Measurements from ENCODE around the gene ACTG1.
A peak's percentile ranks its signal among the peaks of the same experiment; 100 is the strongest.

The ACTG1 gene

GRCh38 chr17:81492202-81492601, 20.4 kb downstream of the ACTG1 start:
- DNase-seq: no peak

GRCh38 chr17:81491761-81492160, 20.8 kb downstream of the ACTG1 start:
- no peak for DNase-seq

GRCh38 chr17:81491181-81491581, 21.4 kb downstream of the ACTG1 start:
- no peak for DNase-seq

- DNase-seq: no peak
Observed at GRCh38 chr17:81489998-81490992, 22.3 kb downstream of the ACTG1 start.

DNA sequence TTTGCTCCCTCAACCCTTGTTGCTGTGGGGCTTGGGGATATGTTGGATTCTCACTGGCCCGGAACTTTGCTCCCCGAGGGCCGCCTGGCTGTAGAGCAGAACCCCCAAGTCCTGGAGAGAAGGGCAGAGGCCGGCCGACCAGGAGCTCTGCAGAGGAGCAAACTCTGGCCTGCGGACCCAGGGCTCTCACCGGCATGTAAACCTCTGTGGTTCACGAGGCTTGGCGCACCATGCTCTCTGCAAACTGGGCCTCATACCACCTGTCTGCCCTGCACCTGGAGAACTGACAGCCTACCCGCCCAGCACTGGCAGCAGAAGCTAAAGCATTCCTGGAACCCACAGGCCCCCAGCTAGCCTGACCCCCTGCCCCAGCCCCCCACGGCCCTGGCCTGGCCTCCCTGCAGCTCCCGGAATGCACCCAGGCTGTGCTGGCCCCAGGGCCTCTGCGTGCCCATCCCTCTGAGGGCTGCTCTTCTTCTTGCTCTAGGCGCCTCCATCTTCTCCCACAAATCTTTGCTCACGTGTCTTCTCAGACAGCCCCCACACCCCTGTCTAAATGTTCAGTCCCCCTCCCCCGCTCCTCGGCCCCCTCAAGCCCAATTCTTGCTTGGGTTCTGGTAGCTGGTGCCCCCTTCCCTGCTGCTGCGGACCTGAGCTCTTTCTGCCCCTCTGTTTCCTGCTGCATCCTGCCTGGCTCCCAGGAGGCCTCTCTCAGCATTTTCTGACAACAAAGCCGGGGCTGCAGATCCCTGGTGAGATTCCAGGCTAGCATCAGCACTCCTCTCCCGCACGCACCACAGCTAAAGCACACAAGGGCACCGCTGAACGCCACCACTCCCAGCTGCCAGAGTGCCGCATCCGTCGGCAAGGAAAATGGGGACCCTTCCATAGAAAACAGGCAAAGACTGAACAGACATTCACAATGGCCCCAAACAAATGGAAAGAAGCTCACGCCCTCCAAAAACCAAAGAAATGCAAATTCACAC, 23.3 kb downstream of the ACTG1 start:
- no peak for DNase-seq

DNA sequence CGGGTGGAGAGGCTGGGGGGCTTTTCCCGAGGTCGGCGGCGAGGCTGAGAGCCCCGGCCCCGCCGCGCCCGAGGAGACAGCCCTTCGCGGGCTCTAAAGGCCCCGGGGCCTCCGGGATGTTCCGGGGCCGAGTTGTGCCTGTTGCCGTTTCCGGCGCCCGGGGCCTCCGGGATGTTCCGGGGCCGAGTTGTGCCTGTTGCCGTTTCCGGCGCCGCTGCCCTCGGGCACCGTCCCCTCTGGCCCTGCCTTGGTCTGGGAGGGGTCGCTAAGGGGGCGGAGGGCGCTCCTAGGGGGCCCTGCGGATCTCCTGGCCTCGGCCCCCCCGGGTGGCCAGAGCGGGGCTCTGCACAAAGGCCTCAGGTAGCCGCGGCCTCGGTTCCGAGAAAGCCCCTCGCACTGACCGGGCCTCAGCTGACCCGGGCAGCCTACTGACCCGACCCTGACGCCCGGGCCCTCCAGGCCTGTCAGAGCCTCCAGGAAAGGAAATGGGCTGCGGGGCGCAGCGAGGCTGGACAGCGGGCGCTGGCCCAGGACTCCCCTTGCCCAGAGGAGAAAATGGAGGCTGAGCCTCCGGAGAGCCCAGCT, 24.2 kb downstream of the ACTG1 start:
- no peak for DNase-seq

GRCh38 chr17:81487487-81488275, 24.9 kb downstream of the ACTG1 start:
- peak; percentile 39 to 79 for DNase-seq

DNA sequence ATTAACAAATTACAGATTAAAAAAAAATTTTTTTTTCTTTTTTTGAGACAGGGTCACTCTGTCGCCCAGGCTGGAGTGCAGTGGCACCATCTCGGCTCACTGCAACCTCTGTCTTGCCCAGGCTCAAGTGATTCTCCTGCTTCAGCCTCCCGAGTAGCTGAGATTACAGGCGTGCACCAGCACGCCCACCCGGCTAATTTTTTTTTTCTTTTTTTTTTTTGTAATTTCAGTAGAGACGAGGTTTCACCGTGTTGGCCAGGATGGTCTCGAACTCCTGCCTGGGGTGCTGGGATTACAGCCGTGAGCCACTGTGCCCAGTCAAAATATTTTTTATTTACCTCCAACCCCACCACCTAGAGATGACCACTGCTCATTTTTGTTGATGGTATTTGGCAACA, 25.5 kb downstream of the ACTG1 start:
- DNase-seq: no peak

GRCh38 chr17:81486199-81486810, 26.3 kb downstream of the ACTG1 start:
- DNase-seq: no peak

DNA sequence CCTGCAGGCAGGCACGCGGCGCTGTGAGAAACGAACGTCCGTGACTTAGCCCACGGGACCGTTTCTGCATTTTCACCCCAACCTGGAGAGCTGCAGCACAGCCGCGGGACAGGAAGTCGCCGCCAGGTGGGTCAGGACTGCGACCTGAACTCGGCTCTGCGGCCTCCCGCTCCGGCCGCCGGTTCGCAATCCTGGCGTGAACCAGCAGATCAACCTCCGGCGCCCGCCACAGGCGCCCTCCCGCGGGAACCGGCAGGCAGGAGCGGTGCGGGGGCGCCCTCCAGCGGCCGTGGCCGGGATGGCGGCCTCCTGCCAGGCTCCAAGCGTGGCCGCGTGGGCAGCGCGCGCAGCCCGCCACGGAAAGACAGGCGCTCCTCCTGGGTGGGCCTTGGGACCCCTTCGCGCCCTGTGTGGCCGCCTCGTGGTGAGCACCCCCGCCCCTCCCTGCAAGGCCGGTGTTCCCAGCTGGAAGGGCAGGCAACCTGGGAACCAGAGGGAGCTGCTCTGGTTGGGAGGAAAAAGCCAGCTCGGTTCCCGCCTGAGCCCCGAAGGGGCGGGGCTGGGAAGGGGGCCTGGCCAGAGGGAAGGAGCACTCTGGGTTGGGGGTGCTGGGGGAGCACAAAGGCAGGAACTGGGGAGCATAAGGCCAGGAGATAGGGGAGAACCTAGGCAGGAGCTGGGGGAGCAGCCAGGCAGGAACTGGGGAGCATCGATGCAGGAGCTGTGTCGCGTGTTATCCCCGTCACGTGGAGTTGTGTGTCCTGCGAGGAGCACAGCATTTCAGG, 28.2 kb downstream of the ACTG1 start:
- peak; percentile 46 to 61 for DNase-seq

- no peak for DNase-seq
Observed at GRCh38 chr17:81483862-81484194, 28.8 kb downstream of the ACTG1 start.

DNA sequence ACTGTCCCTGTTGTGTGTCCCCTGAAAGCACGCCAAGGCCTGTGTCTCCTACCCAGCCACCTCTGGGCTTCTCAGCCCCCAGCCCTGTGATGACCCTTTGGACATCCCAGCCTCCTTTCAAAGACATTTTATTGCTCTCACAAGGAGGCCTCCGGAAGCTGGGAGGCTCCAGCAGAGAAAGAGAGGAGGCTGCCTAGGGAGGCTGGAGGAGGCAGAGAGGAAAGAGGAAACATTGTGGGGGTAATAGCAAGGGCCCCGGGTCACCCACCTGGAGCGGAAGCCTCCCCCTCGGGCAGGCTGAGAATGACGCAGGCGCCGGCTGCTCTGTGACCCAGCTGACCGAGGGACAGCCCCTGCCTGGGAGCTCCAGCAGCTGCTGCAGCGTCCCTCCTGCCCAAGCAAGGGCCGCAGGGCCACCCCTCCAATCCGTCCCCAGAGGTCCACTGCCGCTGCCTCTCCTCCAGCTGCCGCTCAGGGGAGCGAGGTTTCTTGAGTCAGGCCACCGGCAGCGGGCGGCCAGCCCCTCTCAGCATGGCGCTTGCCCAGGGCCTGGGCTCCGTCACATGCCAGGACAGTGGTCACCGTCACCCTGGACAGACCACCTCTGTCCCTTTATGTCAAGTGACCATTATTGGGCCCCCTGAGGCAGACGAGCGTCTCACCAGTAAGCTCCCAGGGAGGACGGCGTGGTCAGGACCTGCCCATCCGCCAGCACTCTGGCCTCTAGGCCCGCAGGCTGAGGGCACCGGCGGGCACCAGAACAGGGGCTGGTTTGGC, 29.3 kb downstream of the ACTG1 start:
- no peak for DNase-seq

GRCh38 chr17:81482673-81483072, 29.9 kb downstream of the ACTG1 start:
- DNase-seq: no peak

GRCh38 chr17:81481815-81482505, 30.6 kb downstream of the ACTG1 start:
- DNase-seq: no peak

GRCh38 chr17:81481073-81481799, 31.4 kb downstream of the ACTG1 start:
- peak; percentile 62 to 83 for DNase-seq

- peak; percentile 35 to 67 for DNase-seq
Observed at GRCh38 chr17:81480140-81481072, 32.2 kb downstream of the ACTG1 start.

Data from NCI-H187 (cell line).